Pancreas (tissue), 10 donors: ENCODE data around the gene TBC1D9. TPM values are rescaled to one million over a fixed set of nuclear protein-coding genes. Genes with fewer than 3 reads are reported as not detected.

Experiments
- ATAC-seq, 4 donors: fragments of 200-7000 bp; cut with Tn5 transposase; one replicate each; pipeline versions ENCODE4 v1.8.0 to v1.9.1; 2020; ENCODE audit warnings: mild to moderate bottlenecking in 4 of 4, moderate library complexity in 4 of 4
- DNase-seq, 6 donors: peaks; one replicate each; pipeline ENCODE4 v3.0.0-alpha.2; 2020
- FAIRE-seq: peaks from 2 replicates; lab custom pipeline; 2012; peaks lifted over from hg19 to GRCh38; lab: Jason Lieb, UNC
- H3K27ac ChIP-seq, 4 donors: fragments of 200-600 bp; sonication (generic); 1 replicate in 3 of 4; 2 replicates in 1 of 4; pipeline versions ENCODE4 v1.5.0 to v1.8.0; 2020
- H3K27me3 ChIP-seq, 4 donors: fragments of 200-600 bp; one replicate each; pipeline ENCODE4 v1.8.0; 2021
- H3K36me3 ChIP-seq, 3 donors: fragments of 200-600 bp; sonication (generic) in 1 of 3; one replicate each; pipeline versions ENCODE4 v1.5.0 to v1.8.0; 2020 to 2021
- H3K4me1 ChIP-seq, 3 donors: fragments of 200-600 bp; one replicate each; pipeline ENCODE4 v1.8.0; 2021
- H3K4me3 ChIP-seq, 4 donors: fragments of 200-600 bp; sonication (generic) in 2 of 4; one replicate each; pipeline versions ENCODE4 v1.5.0 to v1.8.0; 2020 to 2021
- H3K9me3 ChIP-seq, 4 donors: fragments of 200-600 bp; one replicate each; pipeline ENCODE4 v1.8.0; 2021
- WGBS, 2 donors: extraction: QIAGEN DNeasy Blood & Tissue Kit; methylation state at CpG; one replicate each; pipeline ENCODE4 v1.1.7; 2013; 5-methylcytosine and 5-hydroxymethylcytosine counted together
- intact Hi-C, 3 donors: fragments of 100-400 bp; cut with DNase I; formaldehyde crosslinking; loops; one replicate each; pipeline versions ENCODE4 v1.11.1 to v1.14.2; 2022
- polyA plus RNA-seq, 2 donors: library from polyadenylated mRNA; stranded (reverse); fragments of 200-250 nt; gene quantifications; one replicate each; pipeline ENCODE4 v1.2.3, GENCODE V29; 2013
- total RNA-seq, 6 donors: library from RNA; stranded (reverse); fragmentation: NEBNext Ultra II Directional in 4 of 6; extraction: Animal tissue kit (Norgen Biotek cat#: 25700) in 4 of 6; gene quantifications; one replicate each; pipeline versions ENCODE4 v1.2.1 to v1.2.4, GENCODE V29; 2021 to 2023
- TF ChIP-seq, protein P1 (sequence below), 4 donors: fragments of 200-600 bp; sonication (generic) in 3 of 4; IDR thresholded peaks; one replicate each; pipeline versions ENCODE4 v1.5.0 to v1.8.0; 2021; ENCODE audit warnings: antibody characterized with exemption in 4 of 4
- donor health status: healthy with polysubstance abuse.
- donor health status: DM: no; HTN: no; CAD: no; lungs with moderate emphysema.
- donor health status: DM: no; HTN: no; CAD: no.
- donor health status: control.
- donor health status: control.
- donor health status: Bipolar disorder and iron deficiency.
- donor health status: DM: yes; HTN: yes; CAD: no.
- donor health status: DM: no; HTN: no; CAD: no.
- donor health status: DM: no; HTN: no; CAD: no.
- donor health status: DM: yes; HTN: yes; CAD: no.

TBC1D9 gene
- total and polyA plus RNA-seq, 8 donors, result 5.3 to 17.9 (median 9.8) TPM

DNA sequence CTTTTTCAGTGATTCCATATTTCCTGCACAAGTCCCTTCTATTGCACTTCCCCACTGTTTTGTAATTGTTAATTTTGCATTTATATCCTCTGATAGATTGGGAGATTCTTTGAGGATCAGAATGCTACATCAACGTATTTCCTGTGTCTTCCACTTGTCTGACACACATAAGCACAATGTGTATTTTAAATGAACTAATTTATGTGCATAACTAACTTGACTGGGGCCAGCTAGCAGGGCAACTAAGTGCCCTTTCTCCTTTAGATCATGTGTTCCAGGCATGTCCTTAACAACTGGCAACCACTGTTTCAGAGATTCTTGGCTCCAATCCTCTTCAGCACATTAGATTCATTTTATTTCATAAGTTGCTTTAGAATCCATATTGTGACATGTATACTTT, 171.7 kb downstream of the TBC1D9 start:
- Histone ChIP-seq H3K27me3 (peaks cover 0 to 10% (median 2%) of the 10 kb centered on the region in 4 donors), H3K27ac (no peak overlapping the region), H3K4me1 (peaks cover 0 to 1% (median 0%) of the 10 kb centered on the region in 3 donors), H3K4me3 (no peak overlapping the region), H3K9me3 (no peaks in the 10 kb centered on the region), H3K36me3 (no peaks in the 10 kb centered on the region)
- no peak for DNase-seq
- WGBS, 2 donors, result 38 to 63% methylated on average over 1 of the region's 1 CpG
- no peak for ATAC-seq
- no peak for FAIRE-seq
- intact Hi-C loops, result no loop called here
- TF ChIP-seq, protein P1, sequence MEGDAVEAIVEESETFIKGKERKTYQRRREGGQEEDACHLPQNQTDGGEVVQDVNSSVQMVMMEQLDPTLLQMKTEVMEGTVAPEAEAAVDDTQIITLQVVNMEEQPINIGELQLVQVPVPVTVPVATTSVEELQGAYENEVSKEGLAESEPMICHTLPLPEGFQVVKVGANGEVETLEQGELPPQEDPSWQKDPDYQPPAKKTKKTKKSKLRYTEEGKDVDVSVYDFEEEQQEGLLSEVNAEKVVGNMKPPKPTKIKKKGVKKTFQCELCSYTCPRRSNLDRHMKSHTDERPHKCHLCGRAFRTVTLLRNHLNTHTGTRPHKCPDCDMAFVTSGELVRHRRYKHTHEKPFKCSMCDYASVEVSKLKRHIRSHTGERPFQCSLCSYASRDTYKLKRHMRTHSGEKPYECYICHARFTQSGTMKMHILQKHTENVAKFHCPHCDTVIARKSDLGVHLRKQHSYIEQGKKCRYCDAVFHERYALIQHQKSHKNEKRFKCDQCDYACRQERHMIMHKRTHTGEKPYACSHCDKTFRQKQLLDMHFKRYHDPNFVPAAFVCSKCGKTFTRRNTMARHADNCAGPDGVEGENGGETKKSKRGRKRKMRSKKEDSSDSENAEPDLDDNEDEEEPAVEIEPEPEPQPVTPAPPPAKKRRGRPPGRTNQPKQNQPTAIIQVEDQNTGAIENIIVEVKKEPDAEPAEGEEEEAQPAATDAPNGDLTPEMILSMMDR (IDR thresholded peaks at IDR 0.05), result no peak

DNA sequence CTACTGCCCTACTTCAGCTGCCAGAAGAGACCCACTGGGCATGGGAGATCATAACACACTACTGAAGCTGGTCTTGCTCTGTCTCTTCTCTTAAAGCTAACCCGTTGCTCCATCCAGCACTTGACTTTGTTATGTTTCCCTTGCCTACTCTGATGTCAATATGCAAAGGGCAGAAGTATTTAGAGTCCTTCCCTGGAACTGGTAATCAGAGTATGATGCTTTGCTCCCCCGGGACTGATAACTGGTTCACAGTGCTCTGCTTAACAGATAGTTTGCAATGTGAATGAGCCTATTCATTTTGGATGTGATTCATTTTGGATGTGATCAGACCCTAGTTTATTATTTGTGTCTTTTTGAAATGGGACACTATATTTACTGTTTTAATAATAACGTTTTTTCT, 175.1 kb downstream of the TBC1D9 start:
- Histone ChIP-seq H3K4me3 (no peak overlapping the region), H3K36me3 (no peaks in the 10 kb centered on the region), H3K27ac (no peak overlapping the region), H3K4me1 (peaks cover 0 to 4% (median 0%) of the 10 kb centered on the region in 3 donors), H3K9me3 (no peaks in the 10 kb centered on the region), H3K27me3 (peaks cover 0 to 10% (median 3%) of the 10 kb centered on the region in 4 donors)
- 37 to 52% methylated on average over 3 of the region's 3 CpGs for WGBS, 2 donors
- no peak for DNase-seq
- FAIRE-seq, result no peak
- intact Hi-C loops, result no loop called here
- no peak for ATAC-seq
- TF ChIP-seq, protein P1 (IDR thresholded peaks at IDR 0.05), result no peak

DNA sequence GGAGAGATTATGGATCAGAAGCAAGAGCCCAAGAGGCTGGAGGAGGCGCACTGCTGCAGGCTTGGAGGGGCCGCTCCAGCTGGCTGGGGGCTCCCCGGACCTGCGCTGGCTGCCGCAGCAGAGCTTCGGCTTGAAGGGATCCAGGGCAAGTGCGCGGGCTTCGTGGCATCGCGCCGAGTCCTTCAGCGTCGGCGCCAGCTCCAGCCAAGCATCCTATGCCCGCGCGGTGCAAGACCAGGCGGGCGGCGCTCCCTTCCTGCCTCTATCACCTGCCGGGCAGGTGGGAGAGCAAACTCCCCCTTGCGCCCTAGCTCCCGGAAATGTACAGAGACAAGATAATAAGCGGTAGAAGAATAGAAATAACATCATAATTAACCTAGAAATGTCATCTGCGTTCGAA, 176.9 kb downstream of the TBC1D9 start:
- DNase-seq, result peak in 1 of 6 donors; percentile 59
- H3K9me3 ChIP-seq, result no peaks in the 10 kb centered on the region
- ATAC-seq, result peak in 1 of 4 donors; percentile 51
- intact Hi-C loops, result no loop called here
- TF ChIP-seq, protein P1 (IDR thresholded peaks at IDR 0.05), result no peak
- peaks cover 0 to 4% (median 0%) of the 10 kb centered on the region in 3 donors for H3K4me1 ChIP-seq
- no peak overlapping the region for H3K4me3 ChIP-seq
- H3K27me3 ChIP-seq, result peaks cover 0 to 10% (median 3%) of the 10 kb centered on the region in 4 donors
- H3K36me3 ChIP-seq, result no peaks in the 10 kb centered on the region
- H3K27ac ChIP-seq, result no peak overlapping the region
- WGBS, 2 donors, result 10% methylated on average over 27 of the region's 27 CpGs
- FAIRE-seq, result no peak

DNA sequence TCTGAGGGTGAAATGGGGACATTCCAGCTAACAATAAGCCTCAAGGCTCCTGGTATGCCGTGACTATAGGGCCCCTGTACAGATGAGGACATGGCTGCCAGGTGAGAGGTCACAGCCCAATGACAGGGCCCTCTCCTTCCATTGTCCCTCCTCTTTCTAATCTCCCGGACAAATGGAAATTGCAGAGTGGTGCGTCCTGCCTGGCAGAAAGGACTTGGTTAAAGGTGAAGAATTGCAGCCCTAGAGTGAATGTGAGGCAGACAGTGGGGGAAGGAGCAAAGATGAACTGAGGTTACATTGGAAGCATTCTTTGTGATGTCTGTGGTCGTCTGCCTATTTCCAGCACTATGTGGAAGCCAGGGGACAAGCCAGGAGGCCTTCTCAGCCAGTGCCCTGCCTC, 180.7 kb downstream of the TBC1D9 start:
- ATAC-seq, result no peak
- intact Hi-C loops, result no loop called here
- no peak for FAIRE-seq
- Histone ChIP-seq H3K36me3 (no peaks in the 10 kb centered on the region), H3K27me3 (peaks cover 0 to 6% (median 3%) of the 10 kb centered on the region in 4 donors), H3K27ac (no peak overlapping the region), H3K9me3 (no peaks in the 10 kb centered on the region), H3K4me3 (no peak overlapping the region), H3K4me1 (peaks cover 0 to 4% (median 0%) of the 10 kb centered on the region in 3 donors)
- 68 to 72% methylated on average over 4 of the region's 4 CpGs for WGBS, 2 donors
- DNase-seq, result no peak
- TF ChIP-seq, protein P1 (IDR thresholded peaks at IDR 0.05), result no peak

DNA sequence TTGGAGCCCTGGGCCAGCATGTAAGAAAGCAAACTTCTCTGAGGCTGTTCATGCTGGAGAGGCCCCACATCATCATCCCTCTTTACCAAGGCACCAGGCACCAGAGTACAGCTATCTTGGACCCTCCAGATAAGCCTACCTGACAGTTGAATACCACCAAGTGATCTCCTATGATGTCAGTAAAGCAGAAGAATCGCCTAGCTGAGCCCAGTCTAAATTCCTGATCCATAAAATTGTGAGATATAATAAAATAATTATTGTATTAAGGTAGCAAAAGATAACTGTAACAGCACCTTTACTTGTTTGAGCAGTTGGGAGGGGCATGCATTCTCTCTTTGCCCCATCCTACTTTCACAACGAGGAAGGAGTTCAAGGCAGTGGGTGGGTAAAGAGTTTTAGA, 184.6 kb downstream of the TBC1D9 start:
- H3K4me1 ChIP-seq, result peaks cover 0 to 3% (median 0%) of the 10 kb centered on the region in 3 donors
- H3K27me3 ChIP-seq, result peaks cover 0 to 2% (median 0%) of the 10 kb centered on the region in 4 donors
- DNase-seq (no peak), ATAC-seq (no peak), FAIRE-seq (no peak)
- intact Hi-C loops, result no loop called here
- no peak overlapping the region for H3K27ac ChIP-seq
- H3K36me3 ChIP-seq, result no peaks in the 10 kb centered on the region
- WGBS, 2 donors, result 80 to 83% methylated on average over 2 of the region's 2 CpGs
- H3K4me3 ChIP-seq, result no peak overlapping the region
- no peaks in the 10 kb centered on the region for H3K9me3 ChIP-seq
- TF ChIP-seq, protein P1 (IDR thresholded peaks at IDR 0.05), result no peak
